ENCODE measurements around the gene C16orf78. TPM values are rescaled to one million over a fixed set of nuclear protein-coding genes. Genes with fewer than 3 reads are reported as not detected.

Gene C16orf78
- total and polyA plus RNA-seq, 2 of the 4 experiments (the other 2 are of a cell fraction): not detected

- no CpG with 5 or more reads among the region's 2 CpGs for WGBS, 2 experiments (ENCODE audit: extremely low coverage in 2 of 2, insufficient read length in 1 of 2)
- H4K20me1 ChIP-seq (ENCODE audit: insufficient read depth, low read length): no peaks in the 10 kb centered on the region
- no peak for DNase-seq
- H3K4me1 ChIP-seq (ENCODE audit: control insufficient read depth, insufficient read depth, low read length): no peaks in the 10 kb centered on the region
- H4K8ac ChIP-seq (ENCODE audit: low read depth in 2 of 2, low read length in 2 of 2): no peak overlapping the region
- H2BK20ac ChIP-seq (ENCODE audit: low read depth, low read length): no peak overlapping the region
- H2BK15ac ChIP-seq (ENCODE audit: low read depth, low read length): no peak overlapping the region
- in situ Hi-C loops (cut with MboI; ENCODE audit: low sequenced_read_pairs): no loop called here
- H3K14ac ChIP-seq (replicated peaks; ENCODE audit: low read depth, low read length): no peak overlapping the region
- no peaks in the 10 kb centered on the region for H3K9me1 ChIP-seq (ENCODE audit: insufficient read depth, low read length)
- no peak overlapping the region for H3K9ac ChIP-seq (ENCODE audit: low read depth, low read length)
- no peak overlapping the region for H3K4ac ChIP-seq (ENCODE audit: low read depth, low read length)
- ChIA-PET CTCF (no interaction called here), POLR2A (ENCODE audit: unreplicated experiment) (no interaction called here)
- no peaks in the 10 kb centered on the region for H3K36me3 ChIP-seq (ENCODE audit: control insufficient read depth, insufficient read depth, low read length)
- H3K4me3 ChIP-seq (ENCODE audit: insufficient read depth, low read depth, low read length): no peak overlapping the region
- no TSS peak for BruUV-seq (replicated peaks)
- no peaks in the 10 kb centered on the region for H3K79me1 ChIP-seq (ENCODE audit: low read depth in 1 of 2, low read length in 2 of 2)
- H2AFZ ChIP-seq (replicated peaks; ENCODE audit: low read length, poor library complexity): no peak overlapping the region
- H2AK9ac ChIP-seq (replicated peaks; ENCODE audit: low read depth, low read length, poor library complexity): no peak overlapping the region
- TF ChIP-seq RAD21 (IDR thresholded peaks at IDR 0.05; ENCODE audit: low read length): no peak
- TF ChIP-seq CHD1 (IDR thresholded peaks at IDR 0.05; ENCODE audit: low read depth, low read length): no peak
- no peak for TF ChIP-seq RFX5 (IDR thresholded peaks at IDR 0.05; ENCODE audit: low read depth, low read length)
- no peak for TF ChIP-seq RCOR1 (IDR thresholded peaks at IDR 0.05; ENCODE audit: insufficient replicate concordance, low read length)
- TF ChIP-seq CEBPB (IDR thresholded peaks at IDR 0.05; ENCODE audit: low read depth, low read length): no peak
- no peak for TF ChIP-seq POLR2A (IDR thresholded peaks at IDR 0.05; ENCODE audit: low read depth, low read length)
- no peak for TF ChIP-seq MAZ (IDR thresholded peaks at IDR 0.05; ENCODE audit: borderline replicate concordance, low read depth, low read length)
- TF ChIP-seq CTCF (conservative IDR thresholded peaks at IDR 0.05; ENCODE audit: low read depth, low read length): no peak
- TF ChIP-seq MXI1 (IDR thresholded peaks at IDR 0.05; ENCODE audit: borderline replicate concordance, low read depth, low read length): no peak
- no peak for TF ChIP-seq ELK1 (IDR thresholded peaks at IDR 0.05; ENCODE audit: borderline replicate concordance, low read depth, low read length)
- TF ChIP-seq FOS (IDR thresholded peaks at IDR 0.05; ENCODE audit: low read depth, low read length): no peak
- H3K23ac ChIP-seq (ENCODE audit: low read depth, low read length): no peak overlapping the region
- no peak overlapping the region for H2BK120ac ChIP-seq (ENCODE audit: low read depth, low read length)
- H4K91ac ChIP-seq (ENCODE audit: insufficient read depth, low read depth, low read length): no peak overlapping the region
- H4K5ac ChIP-seq (ENCODE audit: low read depth, low read length): no peak overlapping the region
- H3K18ac ChIP-seq (ENCODE audit: low read depth, low read length): no peak overlapping the region
- no peaks in the 10 kb centered on the region for H3K9me3 ChIP-seq (ENCODE audit: control insufficient read depth, insufficient read depth, low read length)
- no peak overlapping the region for H2BK5ac ChIP-seq (ENCODE audit: low read depth, low read length, poor library complexity, severe bottlenecking)
- no peak for ATAC-seq (ENCODE audit: low read depth)
- no peak overlapping the region for H2AK5ac ChIP-seq (ENCODE audit: low read depth, low read length)
- dilution Hi-C loops (cut with HindIII; ENCODE audit: low sequenced_read_pairs, unreplicated experiment): no loop called here
- no peak overlapping the region for H3K27ac ChIP-seq (ENCODE audit: insufficient read depth, low read length)
- H3K27me3 ChIP-seq (ENCODE audit: control insufficient read depth, insufficient read depth, low read length): no peaks in the 10 kb centered on the region
- H3K4me2 ChIP-seq (ENCODE audit: low read depth, low read length): no peak overlapping the region
- no peak overlapping the region for H3K56ac ChIP-seq (ENCODE audit: extremely low read depth, insufficient read depth, low read length)
- intact Hi-C loops (cut with micrococcal nuclease): no loop called here
These were observed 40.9 kb upstream of the C16orf78 start for GRCh38 chr16:49332589-49333258.
